GM18505 (cell line): ENCODE data around the gene ITPK1.

Experiments
- ATAC-seq: cut with Tn5 transposase; IDR thresholded peaks from one replicate; pipeline ENCODE4 v1.9.1; 2021; ENCODE audit not compliant: unreplicated experiment
- POLR2A ChIP-seq: IDR thresholded peaks from 4 replicates; pipeline ENCODE4 v1.6.1; 2011; ENCODE audit warnings: borderline replicate concordance; ENCODE audit not compliant: insufficient read depth, insufficient read length; ENCODE audit errors: extremely low read depth

ITPK1 gene

GRCh38 chr14:93060841-93061240 lies 54.9 kb downstream of the ITPK1 start:
- ATAC-seq, result no peak
- TF ChIP-seq POLR2A, result no peak

GRCh38 chr14:93059917-93060545 lies 55.7 kb downstream of the ITPK1 start:
- no peak for TF ChIP-seq POLR2A
- ATAC-seq, result no peak

GRCh38 chr14:93059260-93059659 lies 56.5 kb downstream of the ITPK1 start:
- ATAC-seq, result no peak
- no peak for TF ChIP-seq POLR2A

GRCh38 chr14:93057586-93058280 lies 58.0 kb downstream of the ITPK1 start:
- no peak for TF ChIP-seq POLR2A

GRCh38 chr14:93056840-93057585 lies 58.7 kb downstream of the ITPK1 start:
- no peak for TF ChIP-seq POLR2A
- ATAC-seq, result no peak

More at GRCh38 chr14:93057586-93058280, 58.0 kb downstream of the ITPK1 start:
- no peak for ATAC-seq

- no peak for TF ChIP-seq POLR2A
- no peak for ATAC-seq
Measured at GRCh38 chr14:93056166-93056839, 59.4 kb downstream of the ITPK1 start.

GRCh38 chr14:93055651-93056115 lies 60.0 kb downstream of the ITPK1 start:
- ATAC-seq, result no peak
- TF ChIP-seq POLR2A, result no peak

- TF ChIP-seq POLR2A, result no peak
- no peak for ATAC-seq
Measured at GRCh38 chr14:93054876-93055275, 60.8 kb downstream of the ITPK1 start.

- TF ChIP-seq POLR2A, result no peak
- ATAC-seq, result no peak
Measured at GRCh38 chr14:93054006-93054405, 61.7 kb downstream of the ITPK1 start.

- no peak for ATAC-seq
- no peak for TF ChIP-seq POLR2A
Measured at GRCh38 chr14:93051600-93052546, 63.9 kb downstream of the ITPK1 start.

GRCh38 chr14:93050761-93051160 lies 65.0 kb downstream of the ITPK1 start:
- ATAC-seq, result no peak
- TF ChIP-seq POLR2A, result no peak

GRCh38 chr14:93049867-93050331 lies 65.8 kb downstream of the ITPK1 start:
- no peak for TF ChIP-seq POLR2A
- ATAC-seq, result no peak
